A673 (cell line): ENCODE results near the gene ALX3.

Source experiments
- CTCF ChIP-seq: fragments of 300-800, 200-600 bp; sonication (generic); conservative IDR thresholded peaks from 2 replicates; pipeline ENCODE4 v1.5.1; 2017; ENCODE audit warnings: low read depth, mild to moderate bottlenecking, antibody characterized with exemption, low read length, moderate library complexity, mixed read lengths
- EZH2 ChIP-seq: fragments of 200-600 bp; sonication (generic); IDR thresholded peaks from 2 replicates; pipeline ENCODE4 v1.6.1; 2017; ENCODE audit warnings: borderline replicate concordance, low read depth, mild to moderate bottlenecking, mixed read lengths, antibody characterized with exemption, low read length; ENCODE audit not compliant: poor library complexity, severe bottlenecking

- TF ChIP-seq CTCF, result no peak
- TF ChIP-seq EZH2, result no peak
Measured at GRCh38 chr1:110068646-110069403, 1.6 kb downstream of the ALX3 start.
